ENCODE measurements around the gene FBXW7. TPM values are rescaled to one million over a fixed set of nuclear protein-coding genes. Genes with fewer than 3 reads are reported as not detected.

FBXW7 gene
- total RNA-seq, 2 experiments from 2014 or later = 26.7 to 29.2 TPM

- no peak overlapping the region for H3K4me3 Mint-ChIP-seq
- no peak overlapping the region for H3K27ac Mint-ChIP-seq
- no peak for DNase-seq
- H3K27me3 Mint-ChIP-seq (ENCODE audit: low read depth) = no peaks in the 10 kb centered on the region
- intact Hi-C loops (cut with micrococcal nuclease) = no loop called here
- H3K4me1 Mint-ChIP-seq (ENCODE audit: low read depth) = peaks cover 60% of the 10 kb centered on the region
- CTCF ChIA-PET = interaction anchor here (0.9 kb wide), 1 partner anchor 39 kb away, joined by 8 read pairs; no protein-coding TSS in a partner anchor
- H3K9me3 Mint-ChIP-seq = peaks cover under 1% of the 10 kb centered on the region
- H3K36me3 Mint-ChIP-seq (ENCODE audit: low read depth) = peaks cover 6% of the 10 kb centered on the region
Observed at GRCh38 chr4:152462047-152462446, 73.8 kb downstream of the FBXW7 start.

GRCh38 chr4:152460488-152460887 is 75.4 kb downstream of the FBXW7 start:
- Mint-ChIP-seq H3K27me3 (ENCODE audit: low read depth) (no peaks in the 10 kb centered on the region), H3K36me3 (ENCODE audit: low read depth) (peaks cover 3% of the 10 kb centered on the region), H3K4me3 (no peak overlapping the region), H3K4me1 (ENCODE audit: low read depth) (peaks cover 63% of the 10 kb centered on the region), H3K27ac (no peak overlapping the region), H3K9me3 (no peaks in the 10 kb centered on the region)
- intact Hi-C loops (cut with micrococcal nuclease) = no loop called here
- CTCF ChIA-PET = interaction anchor here (0.7 to 1.2 kb wide), 3 partner anchors 13 to 78 kb away, joined by 3 read pairs; no protein-coding TSS in a partner anchor
- no peak for DNase-seq

GRCh38 chr4:152459326-152459725 is 76.6 kb downstream of the FBXW7 start:
- CTCF ChIA-PET = interaction anchor here (0.6 to 1.1 kb wide), 3 partner anchors 9 to 42 kb away, joined by 3 to 4 read pairs (median 3); no protein-coding TSS in a partner anchor
- H3K4me3 Mint-ChIP-seq = no peak overlapping the region

GRCh38 chr4:152458801-152459302 is 77.0 kb downstream of the FBXW7 start:
- DNase-seq = no peak
- Mint-ChIP-seq H3K27me3 (ENCODE audit: low read depth) (no peaks in the 10 kb centered on the region), H3K4me1 (ENCODE audit: low read depth) (peaks cover 60% of the 10 kb centered on the region), H3K36me3 (ENCODE audit: low read depth) (peaks cover 3% of the 10 kb centered on the region), H3K27ac (peak overlapping the region; percentile 42), H3K9me3 (no peaks in the 10 kb centered on the region), H3K4me3 (no peak overlapping the region)
- CTCF ChIA-PET = interaction anchor here (0.6 to 1.1 kb wide), 3 partner anchors 9 to 43 kb away, joined by 3 to 4 read pairs (median 3); no protein-coding TSS in a partner anchor
- intact Hi-C loops (cut with micrococcal nuclease) = loop anchor here (1.0 kb wide), 1 partner anchor 77 kb away; the partner anchor contains the start of gene FBXW7

More at GRCh38 chr4:152459326-152459725, 76.6 kb downstream of the FBXW7 start:
- Mint-ChIP-seq H3K27ac (no peak overlapping the region), H3K27me3 (ENCODE audit: low read depth) (no peaks in the 10 kb centered on the region), H3K9me3 (no peaks in the 10 kb centered on the region), H3K4me1 (ENCODE audit: low read depth) (peaks cover 63% of the 10 kb centered on the region), H3K36me3 (ENCODE audit: low read depth) (peaks cover 3% of the 10 kb centered on the region)
- no peak for DNase-seq
- intact Hi-C loops (cut with micrococcal nuclease) = loop anchor here (1.0 kb wide), 1 partner anchor 77 kb away; the partner anchor contains the start of gene FBXW7

GRCh38 chr4:152456609-152457008 is 79.3 kb downstream of the FBXW7 start:
- CTCF ChIA-PET = interaction anchor here (1.1 to 1.8 kb wide), 3 partner anchors 30 to 66 kb away, joined by 3 to 4 read pairs (median 3); no protein-coding TSS in a partner anchor
- DNase-seq = no peak
- H3K4me3 Mint-ChIP-seq = no peak overlapping the region
- H3K9me3 Mint-ChIP-seq = no peaks in the 10 kb centered on the region
- no peak overlapping the region for H3K27ac Mint-ChIP-seq
- H3K4me1 Mint-ChIP-seq (ENCODE audit: low read depth) = peaks cover 39% of the 10 kb centered on the region
- no peaks in the 10 kb centered on the region for H3K36me3 Mint-ChIP-seq (ENCODE audit: low read depth)
- intact Hi-C loops (cut with micrococcal nuclease) = no loop called here
- H3K27me3 Mint-ChIP-seq (ENCODE audit: low read depth) = no peaks in the 10 kb centered on the region

GRCh38 chr4:152455311-152455710 is 80.6 kb downstream of the FBXW7 start:
- intact Hi-C loops (cut with micrococcal nuclease) = no loop called here
- CTCF ChIA-PET = interaction anchor here (0.9 to 1.9 kb wide), 10 partner anchors 24 to 185 kb away, joined by 3 to 7 read pairs (median 4); no protein-coding TSS in a partner anchor
- Mint-ChIP-seq H3K4me3 (no peak overlapping the region), H3K9me3 (no peaks in the 10 kb centered on the region), H3K4me1 (ENCODE audit: low read depth) (peaks cover 35% of the 10 kb centered on the region), H3K27ac (no peak overlapping the region), H3K36me3 (ENCODE audit: low read depth) (no peaks in the 10 kb centered on the region), H3K27me3 (ENCODE audit: low read depth) (no peaks in the 10 kb centered on the region)
- no peak for DNase-seq

GRCh38 chr4:152454398-152455011 is 81.4 kb downstream of the FBXW7 start:
- Mint-ChIP-seq H3K4me1 (ENCODE audit: low read depth) (peaks cover 32% of the 10 kb centered on the region), H3K4me3 (no peak overlapping the region), H3K36me3 (ENCODE audit: low read depth) (no peaks in the 10 kb centered on the region), H3K27ac (no peak overlapping the region), H3K27me3 (ENCODE audit: low read depth) (no peaks in the 10 kb centered on the region), H3K9me3 (no peaks in the 10 kb centered on the region)
- DNase-seq = no peak
- intact Hi-C loops (cut with micrococcal nuclease) = loop anchor here (1.0 kb wide), 3 partner anchors 47 to 281 kb away; no protein-coding TSS in a partner anchor
- CTCF ChIA-PET = interaction anchor here (0.7 to 1.9 kb wide), 14 partner anchors 18 to 272 kb away, joined by 3 to 7 read pairs (median 3); no protein-coding TSS in a partner anchor

GRCh38 chr4:152451496-152451895 is 84.4 kb downstream of the FBXW7 start:
- no peak for DNase-seq
- H3K27me3 Mint-ChIP-seq (ENCODE audit: low read depth) = no peaks in the 10 kb centered on the region

GRCh38 chr4:152448854-152449253 is 87.0 kb downstream of the FBXW7 start:
- intact Hi-C loops (cut with micrococcal nuclease) = no loop called here
- DNase-seq = no peak
- no peak overlapping the region for H3K27ac Mint-ChIP-seq
- no peaks in the 10 kb centered on the region for H3K27me3 Mint-ChIP-seq (ENCODE audit: low read depth)
- peaks cover 8% of the 10 kb centered on the region for H3K4me1 Mint-ChIP-seq (ENCODE audit: low read depth)
- H3K4me3 Mint-ChIP-seq = no peak overlapping the region
- H3K36me3 Mint-ChIP-seq (ENCODE audit: low read depth) = peaks cover 4% of the 10 kb centered on the region
- CTCF ChIA-PET = interaction anchor here (0.8 kb wide), 2 partner anchors 37 to 191 kb away, joined by 3 read pairs; no protein-coding TSS in a partner anchor
- H3K9me3 Mint-ChIP-seq = no peaks in the 10 kb centered on the region

More at GRCh38 chr4:152451496-152451895, 84.4 kb downstream of the FBXW7 start:
- intact Hi-C loops (cut with micrococcal nuclease) = no loop called here
- CTCF ChIA-PET = interaction anchor here (0.7 to 1.6 kb wide), 5 partner anchors 24 to 189 kb away, joined by 3 to 7 read pairs (median 5); no protein-coding TSS in a partner anchor
- H3K36me3 Mint-ChIP-seq (ENCODE audit: low read depth) = no peaks in the 10 kb centered on the region
- H3K4me1 Mint-ChIP-seq (ENCODE audit: low read depth) = peaks cover 22% of the 10 kb centered on the region
- H3K9me3 Mint-ChIP-seq = no peaks in the 10 kb centered on the region
- no peak overlapping the region for H3K4me3 Mint-ChIP-seq
- H3K27ac Mint-ChIP-seq = no peak overlapping the region

GRCh38 chr4:152448038-152448707 is 87.7 kb downstream of the FBXW7 start:
- H3K4me1 Mint-ChIP-seq (ENCODE audit: low read depth) = peaks cover 8% of the 10 kb centered on the region
- DNase-seq = no peak
- intact Hi-C loops (cut with micrococcal nuclease) = no loop called here
- no peak overlapping the region for H3K4me3 Mint-ChIP-seq
- H3K36me3 Mint-ChIP-seq (ENCODE audit: low read depth) = peaks cover 4% of the 10 kb centered on the region
- CTCF ChIA-PET = interaction anchor here (0.6 to 1.0 kb wide), 4 partner anchors 12 to 192 kb away, joined by 3 read pairs; no protein-coding TSS in a partner anchor
- no peak overlapping the region for H3K27ac Mint-ChIP-seq
- no peaks in the 10 kb centered on the region for H3K9me3 Mint-ChIP-seq
- no peaks in the 10 kb centered on the region for H3K27me3 Mint-ChIP-seq (ENCODE audit: low read depth)

GRCh38 chr4:152443859-152444258 is 92.0 kb downstream of the FBXW7 start:
- no peak overlapping the region for H3K27ac Mint-ChIP-seq
- CTCF ChIA-PET = no interaction called here

GRCh38 chr4:152437561-152437960 is 98.3 kb downstream of the FBXW7 start:
- Mint-ChIP-seq H3K4me3 (no peak overlapping the region), H3K36me3 (ENCODE audit: low read depth) (peaks cover 6% of the 10 kb centered on the region), H3K27me3 (ENCODE audit: low read depth) (no peaks in the 10 kb centered on the region), H3K9me3 (no peaks in the 10 kb centered on the region), H3K4me1 (ENCODE audit: low read depth) (peaks cover 26% of the 10 kb centered on the region), H3K27ac (no peak overlapping the region)
- CTCF ChIA-PET = no interaction called here
- intact Hi-C loops (cut with micrococcal nuclease) = no loop called here
- DNase-seq = no peak

More at GRCh38 chr4:152443859-152444258, 92.0 kb downstream of the FBXW7 start:
- Mint-ChIP-seq H3K36me3 (ENCODE audit: low read depth) (peaks cover 7% of the 10 kb centered on the region), H3K9me3 (no peaks in the 10 kb centered on the region), H3K4me3 (no peak overlapping the region), H3K4me1 (ENCODE audit: low read depth) (peaks cover 13% of the 10 kb centered on the region), H3K27me3 (ENCODE audit: low read depth) (no peaks in the 10 kb centered on the region)
- intact Hi-C loops (cut with micrococcal nuclease) = no loop called here
- no peak for DNase-seq

All from activated naive CD4-positive, alpha-beta T cell treated with anti-CD3 and anti-CD28 coated beads for 36 hours (primary cell).